Keratinocyte (primary cell): ENCODE data around the gene IMPDH2.
A peak's percentile ranks its signal among the peaks of the same experiment; 100 is the strongest.

ENCODE experiments used
- CTCF ChIP-seq, 3 experiments: IDR thresholded peaks in 1 of 3; conservative IDR thresholded peaks in 1 of 3; optimal IDR thresholded peaks in 1 of 3; 2 replicates in 2 of 3; 3 replicates in 1 of 3; pipeline versions ENCODE3 to v1.5.1; 2011; ENCODE audit warnings: low read length in 3 of 3, mild to moderate bottlenecking in 3 of 3, moderate library complexity in 2 of 3, control low read depth in 1 of 3, inconsistent platforms in 1 of 3; ENCODE audit not compliant: insufficient read depth in 2 of 3; ENCODE audit errors: extremely low read depth in 1 of 3
- EZH2 ChIP-seq: IDR thresholded peaks from one replicate; pipeline ENCODE4 v1.6.1; 2012; ENCODE audit warnings: inconsistent platforms, mild to moderate bottlenecking, low read length, moderate library complexity

- peak in 2 of 3 experiments; percentile 37 to 50 for TF ChIP-seq CTCF (optimal IDR thresholded peaks at IDR 0.05 in 1 of 3, IDR thresholded peaks at IDR 0.05 in 1 of 3, conservative IDR thresholded peaks at IDR 0.05 in 1 of 3; ENCODE audit: extremely low read depth in 1 of 3, insufficient read depth in 2 of 3, low read length in 3 of 3)
- no peak for TF ChIP-seq EZH2
These were observed 22.0 kb downstream of the IMPDH2 start, which contains the start of gene WDR6 for GRCh38 chr3:49007068-49007770.
